Measurements from ENCODE around the gene TMEM163. TPM values are rescaled to one million over a fixed set of nuclear protein-coding genes. Genes with fewer than 3 reads are reported as not detected.
A peak's percentile ranks its signal among the peaks of the same experiment; 100 is the strongest.

The TMEM163 gene
- total RNA-seq, 1 experiment from 2014 or later = 4.1 TPM

- Mint-ChIP-seq H3K9me3 (ENCODE audit: unreplicated experiment) (no peaks in the 10 kb centered on the region), H3K27ac (ENCODE audit: unreplicated experiment) (no peak overlapping the region), H3K36me3 (ENCODE audit: insufficient read depth, unreplicated experiment) (no peaks in the 10 kb centered on the region), H3K4me1 (ENCODE audit: low read depth, unreplicated experiment) (no peaks in the 10 kb centered on the region), H3K4me3 (ENCODE audit: unreplicated experiment) (no peak overlapping the region), H3K27me3 (ENCODE audit: insufficient read depth, unreplicated experiment) (no peaks in the 10 kb centered on the region)
- POLR2A ChIA-PET = no interaction called here
- no TSS peak for BruUV-seq (replicated peaks)
- no peaks in the 10 kb centered on the region for H3K9me3 ChIP-seq
- H3K4me1 ChIP-seq = no peaks in the 10 kb centered on the region
- no peak overlapping the region for H3K4me3 ChIP-seq (ENCODE audit: low read depth, low read length)
- DNase-seq = no peak
- intact Hi-C loops (cut with micrococcal nuclease; ENCODE audit: unreplicated experiment) = loop anchor here (5.0 kb wide), 1 partner anchor 224 kb away; no protein-coding TSS in a partner anchor
- TF ChIP-seq CTCF (IDR thresholded peaks at IDR 0.05; ENCODE audit: insufficient read depth in 1 of 2, low read depth in 1 of 2, low read length in 1 of 2, severe bottlenecking in 1 of 2, unreplicated experiment in 1 of 2) = no peak
- H3K36me3 ChIP-seq (ENCODE audit: control insufficient read depth, insufficient read depth, low read length) = no peaks in the 10 kb centered on the region
- H3K27me3 ChIP-seq (replicated peaks; ENCODE audit: control insufficient read depth, insufficient read depth, low read length) = no peaks in the 10 kb centered on the region
- CTCF ChIA-PET = interaction anchor here (1.1 kb wide), 1 partner anchor 17 kb away, joined by 4 read pairs; no protein-coding TSS in a partner anchor
Observed at GRCh38 chr2:134468164-134468563, 250.6 kb downstream of the TMEM163 start.

- Histone ChIP-seq H3K4me1 (no peaks in the 10 kb centered on the region), H3K9me3 (no peaks in the 10 kb centered on the region), H3K36me3 (ENCODE audit: control insufficient read depth, insufficient read depth, low read length) (no peaks in the 10 kb centered on the region), H3K27me3 (replicated peaks; ENCODE audit: control insufficient read depth, insufficient read depth, low read length) (no peaks in the 10 kb centered on the region), H3K4me3 (ENCODE audit: low read depth, low read length) (no peak overlapping the region)
- Mint-ChIP-seq H3K27me3 (ENCODE audit: insufficient read depth, unreplicated experiment) (no peaks in the 10 kb centered on the region), H3K4me1 (ENCODE audit: low read depth, unreplicated experiment) (no peaks in the 10 kb centered on the region), H3K27ac (ENCODE audit: unreplicated experiment) (no peak overlapping the region), H3K36me3 (ENCODE audit: insufficient read depth, unreplicated experiment) (no peaks in the 10 kb centered on the region), H3K4me3 (ENCODE audit: unreplicated experiment) (no peak overlapping the region), H3K9me3 (ENCODE audit: unreplicated experiment) (no peaks in the 10 kb centered on the region)
- intact Hi-C loops (cut with micrococcal nuclease; ENCODE audit: unreplicated experiment) = loop anchor here (1.0 to 5.0 kb wide), 3 partner anchors 226 to 432 kb away; no protein-coding TSS in a partner anchor
- ChIA-PET CTCF (interaction anchor here (2.9 kb wide), 1 partner anchor 16 kb away, joined by 7 read pairs; no protein-coding TSS in a partner anchor), POLR2A (no interaction called here)
- peak; percentile 66 to 83 for TF ChIP-seq CTCF (IDR thresholded peaks at IDR 0.05; ENCODE audit: insufficient read depth in 1 of 2, low read depth in 1 of 2, low read length in 1 of 2, severe bottlenecking in 1 of 2, unreplicated experiment in 1 of 2)
- peak; percentile 62 to 68 for DNase-seq
- no TSS peak for BruUV-seq (replicated peaks)
Observed at GRCh38 chr2:134466141-134466540, 252.7 kb downstream of the TMEM163 start.

GRCh38 chr2:134465228-134466105, 253.3 kb downstream of the TMEM163 start:
- no peaks in the 10 kb centered on the region for H3K27me3 Mint-ChIP-seq (ENCODE audit: insufficient read depth, unreplicated experiment)
- POLR2A ChIA-PET = no interaction called here
- no peak overlapping the region for H3K27ac Mint-ChIP-seq (ENCODE audit: unreplicated experiment)
- H3K4me3 Mint-ChIP-seq (ENCODE audit: unreplicated experiment) = no peak overlapping the region
- Histone ChIP-seq H3K9me3 (no peaks in the 10 kb centered on the region), H3K4me1 (no peaks in the 10 kb centered on the region), H3K4me3 (ENCODE audit: low read depth, low read length) (no peak overlapping the region), H3K27me3 (replicated peaks; ENCODE audit: control insufficient read depth, insufficient read depth, low read length) (no peaks in the 10 kb centered on the region), H3K36me3 (ENCODE audit: control insufficient read depth, insufficient read depth, low read length) (no peaks in the 10 kb centered on the region)
- H3K9me3 Mint-ChIP-seq (ENCODE audit: unreplicated experiment) = no peaks in the 10 kb centered on the region
- no peak for TF ChIP-seq CTCF (IDR thresholded peaks at IDR 0.05; ENCODE audit: insufficient read depth in 1 of 2, low read depth in 1 of 2, low read length in 1 of 2, severe bottlenecking in 1 of 2, unreplicated experiment in 1 of 2)
- intact Hi-C loops (cut with micrococcal nuclease; ENCODE audit: unreplicated experiment) = loop anchor here (1.0 to 5.0 kb wide), 3 partner anchors 227 to 433 kb away; no protein-coding TSS in a partner anchor
- no peaks in the 10 kb centered on the region for H3K36me3 Mint-ChIP-seq (ENCODE audit: insufficient read depth, unreplicated experiment)
- no peaks in the 10 kb centered on the region for H3K4me1 Mint-ChIP-seq (ENCODE audit: low read depth, unreplicated experiment)
- CTCF ChIA-PET = interaction anchor here (0.7 to 2.9 kb wide), 2 partner anchors 13 to 15 kb away, joined by 4 to 7 read pairs; no protein-coding TSS in a partner anchor
- no TSS peak for BruUV-seq (replicated peaks)
- no peak for DNase-seq

Data from Caco-2 (cell line).